ENCODE measurements around the gene TMPRSS15.

The TMPRSS15 gene

DNA sequence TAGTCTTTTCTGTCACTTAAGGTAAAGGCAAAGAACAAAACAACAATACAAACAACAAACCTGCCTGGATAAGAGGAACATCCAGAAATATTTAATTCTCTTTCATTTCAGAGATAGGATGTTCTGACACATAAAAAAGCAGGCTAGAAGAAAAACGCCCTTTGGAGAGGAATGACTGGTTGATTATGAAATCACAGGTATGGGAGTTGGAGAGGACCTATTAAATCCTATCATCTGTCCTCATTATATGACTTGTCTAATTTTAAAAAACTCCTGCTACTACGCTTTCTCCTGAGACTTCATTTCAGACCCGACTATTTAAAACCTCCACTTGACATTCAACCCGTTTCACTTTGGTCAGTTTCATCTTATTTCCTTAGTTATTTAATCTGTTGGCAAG is 54.1 kb downstream of the TMPRSS15 start:
- no peaks in the 10 kb centered on the region for H3K79me2 ChIP-seq (ENCODE audit: insufficient read depth, low read length)
- no peaks in the 10 kb centered on the region for H4K20me1 ChIP-seq (ENCODE audit: low read depth, low read length)
- no peak for TF ChIP-seq EZH2phosphoT487 (conservative IDR thresholded peaks at IDR 0.05; ENCODE audit: low read length)
- no peak for TF ChIP-seq CTCF (IDR thresholded peaks at IDR 0.05; ENCODE audit: insufficient read depth, low read length, poor library complexity, severe bottlenecking)
- H3K9me3 ChIP-seq (ENCODE audit: insufficient read depth, low read length): no peaks in the 10 kb centered on the region
- no peaks in the 10 kb centered on the region for H3K9me2 ChIP-seq (replicated peaks; ENCODE audit: insufficient read depth, low read length)
- H2AFZ ChIP-seq (ENCODE audit: low read depth, low read length, severe bottlenecking): peak overlapping the region; percentile 53
- no peak overlapping the region for H3K4me2 ChIP-seq (ENCODE audit: low read depth, low read length, poor library complexity, severe bottlenecking)
- no peak overlapping the region for H3K27ac ChIP-seq (ENCODE audit: low read depth, low read length)
- no peaks in the 10 kb centered on the region for H3K27me3 ChIP-seq (ENCODE audit: low read length)
- H3F3A ChIP-seq (ENCODE audit: insufficient read depth): no peaks in the 10 kb centered on the region
- H3K4me3 ChIP-seq (ENCODE audit: insufficient read depth, low read length, poor library complexity, severe bottlenecking): no peak overlapping the region
- no peak overlapping the region for H3K9ac ChIP-seq (ENCODE audit: low read length)
- H3K36me3 ChIP-seq (ENCODE audit: low read length): no peaks in the 10 kb centered on the region

DNA sequence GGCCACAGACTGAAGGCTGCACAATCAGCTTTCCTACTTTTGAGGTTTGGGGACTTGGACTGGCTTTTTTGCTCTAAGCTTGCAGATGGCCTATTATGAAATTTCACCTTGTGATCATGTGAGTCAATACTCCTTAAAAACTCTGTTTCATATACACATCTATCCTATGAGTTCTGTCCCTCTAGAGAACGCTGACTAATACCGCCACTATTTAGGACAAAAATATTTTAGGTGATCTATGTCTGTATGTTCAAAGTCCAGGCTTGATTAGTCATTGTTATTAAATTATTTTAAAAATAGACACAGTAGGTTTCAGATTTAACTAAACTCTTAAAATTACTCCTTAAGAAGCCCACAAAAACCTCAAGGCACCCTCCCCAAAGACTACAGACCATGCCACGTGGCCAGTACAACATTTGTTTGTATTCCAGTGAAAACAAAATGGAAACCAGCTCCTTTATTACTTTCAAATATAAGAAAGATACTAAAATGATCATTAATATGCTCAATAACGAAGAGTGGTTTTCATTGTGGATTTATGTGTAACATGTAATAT is 63.1 kb downstream of the TMPRSS15 start:
- Histone ChIP-seq H3K4me2 (ENCODE audit: low read depth, low read length, poor library complexity, severe bottlenecking) (no peak overlapping the region), H3K36me3 (ENCODE audit: low read length) (no peaks in the 10 kb centered on the region), H4K20me1 (ENCODE audit: low read depth, low read length) (no peaks in the 10 kb centered on the region), H3K9me3 (ENCODE audit: insufficient read depth, low read length) (no peaks in the 10 kb centered on the region), H3K79me2 (ENCODE audit: insufficient read depth, low read length) (no peaks in the 10 kb centered on the region), H3K9ac (ENCODE audit: low read length) (no peak overlapping the region), H3K9me2 (replicated peaks; ENCODE audit: insufficient read depth, low read length) (no peaks in the 10 kb centered on the region; the same call in 1 of the 2 replicates), H3K27me3 (ENCODE audit: low read length) (no peaks in the 10 kb centered on the region), H3K4me3 (ENCODE audit: insufficient read depth, low read length, poor library complexity, severe bottlenecking) (no peak overlapping the region), H3K27ac (ENCODE audit: low read depth, low read length) (no peak overlapping the region), H2AFZ (ENCODE audit: low read depth, low read length, severe bottlenecking) (peak overlapping the region; percentile 15), H3F3A (ENCODE audit: insufficient read depth) (no peaks in the 10 kb centered on the region)
- TF ChIP-seq EZH2phosphoT487 (conservative IDR thresholded peaks at IDR 0.05; ENCODE audit: low read length) (no peak), CTCF (IDR thresholded peaks at IDR 0.05; ENCODE audit: insufficient read depth, low read length, poor library complexity, severe bottlenecking) (no peak)

DNA sequence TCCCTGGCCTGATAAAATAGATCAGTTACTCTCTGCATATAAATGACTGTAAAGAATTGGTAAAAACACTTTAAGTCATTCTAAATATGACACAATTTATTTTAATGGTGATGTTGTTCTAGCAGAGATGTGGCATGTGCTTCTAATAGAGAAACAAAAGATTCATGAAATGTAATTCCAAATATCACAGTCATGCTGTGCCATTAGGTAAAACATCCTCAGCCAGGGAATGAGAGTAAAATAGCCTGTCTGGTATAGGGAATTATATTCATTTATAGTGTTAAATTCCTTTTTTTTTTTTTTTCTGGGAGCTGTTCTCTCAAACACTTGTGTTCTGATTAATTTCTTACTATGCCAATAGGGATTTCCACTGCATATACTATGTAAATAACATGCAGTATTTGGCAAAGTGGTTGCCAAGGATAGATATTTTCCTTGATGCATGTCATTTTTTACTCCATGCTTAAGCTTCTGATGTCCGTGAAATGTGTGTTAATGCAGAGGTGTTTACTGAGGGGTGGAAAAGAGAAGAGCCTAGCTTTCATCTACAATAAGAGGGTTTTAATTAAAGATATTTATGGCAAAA is 67.8 kb downstream of the TMPRSS15 start:
- Histone ChIP-seq H3F3A (ENCODE audit: insufficient read depth) (no peaks in the 10 kb centered on the region), H3K9ac (ENCODE audit: low read length) (no peak overlapping the region), H3K79me2 (ENCODE audit: insufficient read depth, low read length) (no peaks in the 10 kb centered on the region), H4K20me1 (ENCODE audit: low read depth, low read length) (no peaks in the 10 kb centered on the region), H3K9me3 (ENCODE audit: insufficient read depth, low read length) (no peaks in the 10 kb centered on the region), H2AFZ (ENCODE audit: low read depth, low read length, severe bottlenecking) (no peak overlapping the region), H3K9me2 (replicated peaks; ENCODE audit: insufficient read depth, low read length) (no peaks in the 10 kb centered on the region), H3K4me3 (ENCODE audit: insufficient read depth, low read length, poor library complexity, severe bottlenecking) (no peak overlapping the region), H3K36me3 (ENCODE audit: low read length) (no peaks in the 10 kb centered on the region), H3K4me2 (ENCODE audit: low read depth, low read length, poor library complexity, severe bottlenecking) (no peak overlapping the region), H3K27ac (ENCODE audit: low read depth, low read length) (no peak overlapping the region), H3K27me3 (ENCODE audit: low read length) (no peaks in the 10 kb centered on the region)
- no peak for TF ChIP-seq CTCF (IDR thresholded peaks at IDR 0.05; ENCODE audit: insufficient read depth, low read length, poor library complexity, severe bottlenecking)
- no peak for TF ChIP-seq EZH2phosphoT487 (conservative IDR thresholded peaks at IDR 0.05; ENCODE audit: low read length)

Measured in SU-DHL-6 (cell line).